ENCODE measurements around the gene HSPG2.
A peak's percentile ranks its signal among the peaks of the same experiment; 100 is the strongest.

The HSPG2 gene

GRCh38 chr1:21853131-21853427, 84.0 kb downstream of the HSPG2 start:
- no peak for FAIRE-seq
- DNase-seq (ENCODE audit: extremely low spot score, insufficient read length, low read depth) = no peak

DNA sequence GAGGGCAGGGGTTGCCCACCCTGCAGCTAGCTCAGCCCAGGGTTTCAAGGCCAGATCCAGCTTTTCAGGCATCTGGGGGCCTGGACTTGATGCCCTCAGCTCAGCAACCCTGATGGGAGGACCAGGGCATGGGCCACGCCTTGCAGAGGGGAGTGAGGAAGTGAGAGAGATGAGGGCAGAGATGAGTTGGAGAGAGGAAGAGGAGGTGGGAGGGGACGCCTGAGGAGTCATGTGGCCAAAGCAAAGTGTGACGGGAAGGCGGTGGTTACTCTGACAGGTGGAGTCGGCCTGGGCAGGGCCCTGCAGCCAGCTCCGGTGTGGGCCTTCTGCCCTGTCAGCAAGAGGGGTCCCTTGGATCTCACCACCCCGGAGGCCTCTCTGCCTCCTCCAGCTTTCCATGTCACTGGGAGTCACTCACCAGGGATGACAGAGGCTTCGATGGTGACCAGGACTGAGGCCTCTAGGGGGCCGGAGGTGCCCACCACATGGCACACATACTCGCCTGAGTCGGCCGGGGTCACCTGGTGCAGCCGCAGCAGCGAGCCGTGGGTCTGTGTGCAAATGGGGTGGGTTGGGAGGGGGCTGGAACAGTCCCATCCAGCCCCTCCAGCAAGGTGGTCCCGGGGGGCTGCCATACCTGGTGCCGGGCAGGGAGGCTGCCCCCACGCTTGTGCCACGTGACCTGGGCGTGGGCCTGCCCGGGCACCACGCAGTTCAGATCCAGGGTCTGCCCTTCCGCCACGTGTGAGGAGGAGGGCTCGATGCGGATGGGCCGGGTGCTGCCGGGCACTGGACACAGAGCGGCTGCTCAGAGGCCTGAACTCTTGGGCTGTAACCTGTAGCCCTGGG, 84.6 kb downstream of the HSPG2 start:
- DNase-seq (ENCODE audit: extremely low spot score, insufficient read length, low read depth) = peak; percentile 56
- peak; percentile 93 for FAIRE-seq

DNA sequence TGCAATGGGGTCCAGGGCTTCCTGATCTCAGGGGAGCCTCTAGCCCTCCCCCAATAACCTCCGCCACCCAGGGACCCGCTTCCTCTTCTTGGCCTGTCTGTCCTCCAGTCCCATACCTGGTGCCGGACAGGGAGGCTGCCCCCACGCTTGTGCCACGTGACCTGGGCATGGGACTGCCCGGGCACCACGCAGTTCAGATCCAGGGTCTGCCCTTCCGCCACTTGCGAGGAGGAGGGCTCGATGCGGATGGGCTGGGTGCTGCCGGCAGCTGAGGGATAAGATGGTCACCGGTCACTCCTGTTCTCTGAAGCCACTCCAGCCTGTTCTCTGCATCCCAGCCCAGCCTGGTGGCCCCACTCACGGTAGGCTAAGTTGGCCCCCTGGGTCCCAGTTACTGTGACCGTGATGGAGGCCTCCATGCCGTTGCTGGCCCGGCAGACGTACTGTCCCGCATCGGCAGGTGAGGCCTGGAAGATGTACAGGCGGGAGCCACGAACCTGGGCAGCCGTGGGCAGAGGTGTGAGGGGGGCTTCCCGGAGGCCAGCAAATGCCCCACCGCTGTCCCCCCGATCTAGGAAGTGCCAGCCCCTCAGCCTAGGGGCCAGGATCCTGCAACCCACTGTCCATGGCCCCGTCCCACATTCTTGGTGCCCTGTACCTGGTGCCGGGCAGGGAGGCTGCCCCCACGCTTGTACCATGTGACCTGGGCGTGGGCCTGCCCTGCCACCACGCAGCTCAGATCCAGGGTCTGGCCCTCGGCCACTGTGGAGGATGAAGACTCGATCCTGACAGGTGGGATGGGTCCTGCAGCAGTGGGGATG, 85.5 kb downstream of the HSPG2 start:
- DNase-seq (ENCODE audit: extremely low spot score, insufficient read length, low read depth) (no peak), FAIRE-seq (no peak)

DNA sequence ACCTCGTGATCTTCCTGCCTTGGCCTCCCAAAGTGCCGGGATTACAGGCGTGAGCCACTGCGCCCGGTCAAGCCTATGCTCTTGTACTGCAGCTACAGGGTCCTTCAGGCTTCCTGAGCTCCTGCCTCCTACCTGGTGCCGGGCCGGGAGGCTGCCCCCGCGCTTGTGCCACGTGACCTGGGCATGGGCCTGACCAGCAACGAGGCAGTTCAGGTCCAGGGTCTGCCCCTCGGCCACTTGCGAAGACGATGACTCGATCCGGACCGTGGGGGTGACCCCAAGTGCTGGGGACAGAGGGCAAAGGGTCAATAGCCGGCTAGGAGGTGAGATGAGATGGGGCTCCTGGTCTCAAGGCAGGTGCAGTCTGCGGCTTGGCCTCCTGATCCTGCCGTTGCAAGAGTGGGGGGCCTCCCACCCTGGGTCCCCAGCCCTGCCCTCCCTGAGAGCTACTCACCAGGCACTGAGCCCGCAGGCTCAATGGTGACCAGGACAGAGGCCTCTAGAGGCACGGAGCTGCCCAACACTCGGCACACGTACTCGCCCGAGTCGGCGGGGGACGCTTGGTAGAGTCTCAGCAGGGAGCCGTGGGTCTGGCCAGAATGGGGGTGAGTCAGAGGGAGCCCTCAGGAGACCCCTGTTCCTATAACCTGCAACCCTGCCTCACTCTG, 87.1 kb downstream of the HSPG2 start:
- no peak for FAIRE-seq
- DNase-seq (ENCODE audit: extremely low spot score, insufficient read length, low read depth) = no peak

DNA sequence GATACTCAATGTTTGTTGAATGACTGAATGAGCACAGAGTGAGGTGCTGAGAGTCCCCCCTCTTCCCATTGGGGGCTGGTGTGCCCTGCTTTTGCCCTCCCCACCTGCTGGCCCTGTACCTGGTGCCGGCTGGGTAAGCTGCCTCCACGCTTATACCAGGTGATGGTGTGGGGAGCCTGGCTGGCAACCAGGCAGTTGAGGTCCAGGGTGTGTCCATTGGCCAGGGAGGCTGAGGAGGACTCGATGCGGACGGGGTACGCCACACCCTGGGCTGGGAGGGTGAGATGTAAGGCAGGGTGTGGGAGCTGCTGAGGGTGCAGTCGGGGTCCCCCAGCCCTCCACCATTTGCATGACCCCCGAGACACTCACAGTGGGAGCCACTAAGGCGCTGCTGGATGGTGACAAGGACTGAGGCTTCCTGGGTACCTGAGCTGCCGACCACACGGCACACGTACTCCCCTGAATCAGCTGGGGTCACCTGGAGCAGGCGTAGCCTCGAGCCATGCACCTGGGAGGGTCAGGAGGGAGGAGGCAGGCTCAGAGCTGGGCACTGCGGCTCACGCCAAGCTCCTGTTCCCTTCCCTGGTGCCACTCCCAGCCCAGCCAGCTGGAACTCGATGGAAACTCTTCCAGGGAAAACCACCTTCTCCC, 88.5 kb downstream of the HSPG2 start:
- FAIRE-seq (no peak), DNase-seq (ENCODE audit: extremely low spot score, insufficient read length, low read depth) (no peak)

DNA sequence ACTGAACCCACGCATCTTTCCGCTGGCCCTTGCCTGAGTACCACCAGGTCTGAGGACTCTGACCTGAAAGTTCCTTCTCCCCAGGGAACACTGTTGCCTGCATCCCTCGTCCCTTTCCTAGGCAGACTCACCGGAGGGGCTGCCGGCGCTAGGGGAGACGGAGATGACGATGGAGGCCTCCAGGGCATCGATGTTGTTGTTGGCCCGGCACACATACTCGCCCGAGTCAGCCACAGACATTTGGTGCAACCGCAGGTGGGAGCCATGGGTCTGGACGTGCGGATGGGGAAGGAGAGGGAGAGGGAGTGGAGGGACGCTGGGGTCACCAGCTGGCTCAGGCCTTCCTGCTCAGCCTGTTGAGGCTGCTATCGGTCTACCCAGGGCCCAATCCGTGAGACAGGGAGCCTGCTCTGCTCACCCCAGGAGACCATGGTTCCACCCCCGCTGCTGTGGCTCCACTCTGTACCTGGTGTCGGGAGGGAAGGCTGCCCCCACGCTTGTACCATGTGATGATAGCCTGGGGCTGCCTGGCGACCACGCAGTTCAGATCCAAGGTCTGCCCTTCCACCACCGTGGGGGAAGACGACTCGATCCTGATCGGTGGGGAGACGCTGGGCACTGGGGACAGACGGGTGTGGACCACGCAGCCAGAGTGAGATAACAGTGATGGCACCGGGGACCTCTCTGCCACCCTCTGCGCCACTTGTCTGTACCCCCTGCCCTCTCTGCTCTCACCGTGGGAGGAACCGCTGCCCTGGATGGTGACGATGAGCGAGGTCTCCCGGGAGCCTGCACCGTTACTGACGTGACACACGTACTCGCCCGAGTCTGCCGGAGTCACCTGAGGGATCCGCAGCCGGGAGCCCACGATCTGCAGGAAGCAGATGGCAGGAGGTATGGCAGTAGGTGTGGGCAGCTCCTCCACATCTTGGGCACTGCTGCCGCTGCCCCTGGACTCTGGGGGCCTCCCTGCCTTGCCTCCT, 89.6 kb downstream of the HSPG2 start:
- FAIRE-seq (no peak), DNase-seq (ENCODE audit: extremely low spot score, insufficient read length, low read depth) (no peak)

DNA sequence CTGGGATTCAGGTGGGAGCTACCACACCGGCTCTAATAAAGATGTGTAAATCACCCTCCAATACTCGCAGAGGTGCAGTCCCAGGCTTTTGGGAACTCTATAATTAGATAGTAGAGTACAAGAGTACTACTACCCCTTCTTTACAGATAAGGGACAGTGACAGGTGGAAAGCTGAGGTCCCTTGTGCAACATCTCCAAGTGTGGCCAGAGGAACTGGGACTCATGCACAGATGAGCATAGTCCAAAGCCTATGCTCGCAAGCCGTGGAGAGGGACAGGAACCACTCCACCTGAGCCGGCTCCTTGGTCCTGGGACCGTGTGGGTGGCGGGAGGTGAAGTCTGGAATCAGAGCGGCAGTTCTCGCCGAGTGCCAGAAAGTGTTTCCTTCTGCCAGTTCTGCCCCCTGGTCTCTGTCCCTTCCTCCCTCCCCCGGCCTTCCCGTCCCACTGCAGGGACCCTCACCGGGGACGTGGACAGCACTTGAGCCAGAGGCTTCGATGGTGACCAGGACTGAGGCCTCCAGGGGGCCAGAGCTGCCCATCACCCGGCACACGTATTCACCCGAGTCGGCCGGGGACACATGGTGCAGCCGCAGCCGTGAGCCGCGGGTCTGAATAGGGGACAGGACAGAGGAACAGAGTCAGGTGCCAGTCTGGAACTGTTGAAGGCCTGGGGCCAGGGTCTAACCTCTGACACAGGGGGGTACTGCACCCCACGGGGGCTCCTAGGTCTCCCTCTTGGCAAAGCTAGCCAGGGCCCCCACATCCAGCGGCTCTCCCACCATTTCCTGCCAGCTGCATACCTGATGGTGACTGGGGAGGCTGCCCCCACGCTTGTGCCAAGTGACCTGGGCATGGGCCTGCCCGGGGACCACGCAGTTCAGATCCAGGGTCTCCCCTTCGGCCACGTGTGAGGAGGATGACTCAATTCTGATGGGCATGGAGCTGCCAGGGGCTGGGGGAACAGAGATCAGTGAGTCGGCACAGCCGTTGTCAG, 91.2 kb downstream of the HSPG2 start:
- DNase-seq (ENCODE audit: extremely low spot score, insufficient read length, low read depth) (no peak), FAIRE-seq (no peak)

- DNase-seq (ENCODE audit: extremely low spot score, insufficient read length, low read depth) = no peak
- no peak for FAIRE-seq
Measured at GRCh38 chr1:21843996-21844395, 93.1 kb downstream of the HSPG2 start.

- no peak for DNase-seq (ENCODE audit: extremely low spot score, insufficient read length, low read depth)
- no peak for FAIRE-seq
Measured at GRCh38 chr1:21843208-21843607, 93.9 kb downstream of the HSPG2 start.

GRCh38 chr1:21842606-21843162, 94.4 kb downstream of the HSPG2 start:
- DNase-seq (ENCODE audit: extremely low spot score, insufficient read length, low read depth) (no peak), FAIRE-seq (no peak)

GRCh38 chr1:21841852-21842466, 95.2 kb downstream of the HSPG2 start:
- FAIRE-seq (no peak), DNase-seq (ENCODE audit: extremely low spot score, insufficient read length, low read depth) (no peak)

- FAIRE-seq (no peak), DNase-seq (ENCODE audit: extremely low spot score, insufficient read length, low read depth) (no peak)
Measured at GRCh38 chr1:21840981-21841380, 96.1 kb downstream of the HSPG2 start.

GRCh38 chr1:21839337-21840037, 97.6 kb downstream of the HSPG2 start:
- FAIRE-seq (no peak), DNase-seq (ENCODE audit: extremely low spot score, insufficient read length, low read depth) (no peak)

GRCh38 chr1:21838359-21839157, 98.6 kb downstream of the HSPG2 start:
- DNase-seq (ENCODE audit: extremely low spot score, insufficient read length, low read depth) = no peak
- FAIRE-seq = no peak

GRCh38 chr1:21837476-21837875, 99.6 kb downstream of the HSPG2 start:
- DNase-seq (ENCODE audit: extremely low spot score, insufficient read length, low read depth) (no peak), FAIRE-seq (no peak)

DNA sequence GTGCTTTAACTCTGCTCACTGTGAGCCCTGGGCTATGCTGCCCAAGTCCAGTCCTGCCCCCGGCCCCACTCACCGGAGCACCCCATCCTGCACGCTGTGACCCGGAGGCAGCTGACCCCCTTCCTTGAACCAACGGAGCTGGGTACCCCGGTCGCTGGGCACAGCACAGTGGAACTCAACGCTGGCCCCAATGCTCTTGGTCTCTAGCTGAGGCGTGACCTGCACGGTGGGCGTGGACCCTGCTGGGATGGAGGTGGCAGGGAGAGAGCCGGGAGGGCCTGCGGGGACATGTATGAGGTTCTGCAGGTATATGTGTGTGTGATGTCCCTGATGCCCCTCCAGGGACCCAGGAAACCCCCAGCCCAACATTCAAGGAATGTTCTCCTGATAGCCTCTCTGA, 100.4 kb downstream of the HSPG2 start:
- DNase-seq (ENCODE audit: extremely low spot score, insufficient read length, low read depth) (no peak), FAIRE-seq (no peak)

Data from GM18507 (cell line).